Lung (tissue), 12 donors: ENCODE measurements around the gene NCOA6. TPM values are rescaled to one million over a fixed set of nuclear protein-coding genes. Genes with fewer than 3 reads are reported as not detected.
"Not testable (repeated sequence)": the region's sequence is repeated elsewhere in the genome, so short reads cannot be mapped to it uniquely, and the experiment has no call there.

Source experiments
- ATAC-seq: fragments of 200-7000 bp; cut with Tn5 transposase; one replicate; pipeline ENCODE4 v1.9.1; 2020; ENCODE audit warnings: moderate number of reproducible peaks; ENCODE audit not compliant: insufficient read depth, low FRiP score
- DNase-seq, 3 donors: peaks; one replicate each; pipeline ENCODE4 v3.0.0-alpha.2; 2013 to 2017
- H3K27ac ChIP-seq, 2 donors: one replicate each; pipeline ENCODE4 v1.5.1; 2013; ENCODE audit warnings: mild to moderate bottlenecking in 2 of 2, moderate library complexity in 2 of 2, control low read depth in 1 of 2, inconsistent platforms in 1 of 2, low read depth in 1 of 2, low read length in 1 of 2
- H3K27me3 ChIP-seq, 3 donors: one replicate each; pipeline ENCODE4 v1.5.1; 2013; ENCODE audit warnings: low read length in 2 of 3; ENCODE audit not compliant: control insufficient read depth in 3 of 3, insufficient read depth in 3 of 3
- H3K36me3 ChIP-seq, 4 donors: one replicate each; pipeline ENCODE4 v1.5.1; 2013; ENCODE audit warnings: low read length in 4 of 4, mild to moderate bottlenecking in 1 of 4, moderate library complexity in 1 of 4; ENCODE audit not compliant: control insufficient read depth in 4 of 4, insufficient read depth in 4 of 4
- H3K4me1 ChIP-seq, 5 donors: one replicate each; pipeline ENCODE4 v1.5.1; 2013; ENCODE audit warnings: low read length in 5 of 5, mild to moderate bottlenecking in 2 of 5, moderate library complexity in 1 of 5; ENCODE audit not compliant: control insufficient read depth in 5 of 5, insufficient read depth in 5 of 5
- H3K4me3 ChIP-seq: one replicate; pipeline ENCODE4 v1.5.1; 2013; ENCODE audit warnings: mild to moderate bottlenecking, control low read depth, moderate library complexity
- H3K9ac ChIP-seq, 2 donors: one replicate each; pipeline ENCODE4 v1.5.1; 2013; ENCODE audit warnings: low read length in 2 of 2, control low read depth in 1 of 2; ENCODE audit not compliant: insufficient read depth in 1 of 2
- H3K9me3 ChIP-seq, 4 donors: one replicate each; pipeline ENCODE4 v1.5.1; 2013; ENCODE audit warnings: low read length in 3 of 4, mild to moderate bottlenecking in 1 of 4, moderate library complexity in 1 of 4; ENCODE audit not compliant: control insufficient read depth in 4 of 4, insufficient read depth in 3 of 4
- WGBS, 2 donors: extraction: QIAGEN DNeasy Blood & Tissue Kit; methylation state at CpG; one replicate each; pipeline ENCODE4 v1.1.7; 2013; 5-methylcytosine and 5-hydroxymethylcytosine counted together
- polyA plus RNA-seq, 2 donors: library from polyadenylated mRNA; stranded (reverse); fragments of 200-250 nt; gene quantifications; one replicate each; pipeline ENCODE4 v1.2.1, GENCODE V29; 2013
- total RNA-seq, 2 donors: library from RNA; depleted of rRNA in 1 of 2; stranded (reverse); fragments of >200 nt in 1 of 2; gene quantifications; one replicate each; pipeline ENCODE4 v1.2.1, GENCODE V29; 2014 to 2021
- TF ChIP-seq, protein P1 (sequence below): IDR thresholded peaks from 2 replicates; pipeline ENCODE4 v1.5.1; 2012; ENCODE audit warnings: mild to moderate bottlenecking; ENCODE audit errors: control extremely low read depth, extremely low read depth
- donor health status: control.
- donor health status: control.
- donor health status: Bipolar disorder and iron deficiency.
- donor health status: healthy.
- donor health status: DM: yes; HTN: yes; CAD: no.

The NCOA6 gene
- total and polyA plus RNA-seq, 4 donors = 13.2 to 27.5 (median 21.8) TPM

DNA sequence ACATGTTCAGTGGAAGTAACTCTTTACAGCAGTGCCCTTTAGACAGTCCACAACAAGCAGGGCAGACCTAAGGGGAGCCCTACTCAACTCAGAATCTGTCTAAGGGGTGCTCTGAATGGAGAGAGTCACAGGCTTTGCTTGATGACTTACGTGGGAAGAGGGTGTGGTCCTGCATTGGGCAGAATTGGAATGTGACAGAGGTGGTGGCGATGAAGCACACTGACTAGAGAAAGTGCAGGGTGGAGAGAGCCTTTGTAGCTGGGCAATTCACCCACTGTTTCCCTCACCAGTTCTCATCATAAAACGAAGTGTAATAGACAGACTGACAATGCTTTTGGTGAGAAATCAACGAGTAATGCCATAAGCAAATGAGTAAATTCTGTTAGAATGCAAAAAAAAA, 110.1 kb downstream of the NCOA6 start:
- Histone ChIP-seq H3K4me1 (peaks cover 3 to 11% (median 4%) of the 10 kb centered on the region in 5 donors), H3K27me3 (peaks cover 0 to 3% (median 0%) of the 10 kb centered on the region in 3 donors), H3K36me3 (peaks cover 4 to 24% (median 17%) of the 10 kb centered on the region in 4 donors), H3K9me3 (no peaks in the 10 kb centered on the region), H3K27ac (no peak overlapping the region), H3K4me3 (no peak overlapping the region), H3K9ac (no peak overlapping the region)
- no peak for DNase-seq
- no peak for ATAC-seq
- WGBS, 2 donors = 95 to 96% methylated on average over 4 of the region's 4 CpGs
- TF ChIP-seq, protein P1, sequence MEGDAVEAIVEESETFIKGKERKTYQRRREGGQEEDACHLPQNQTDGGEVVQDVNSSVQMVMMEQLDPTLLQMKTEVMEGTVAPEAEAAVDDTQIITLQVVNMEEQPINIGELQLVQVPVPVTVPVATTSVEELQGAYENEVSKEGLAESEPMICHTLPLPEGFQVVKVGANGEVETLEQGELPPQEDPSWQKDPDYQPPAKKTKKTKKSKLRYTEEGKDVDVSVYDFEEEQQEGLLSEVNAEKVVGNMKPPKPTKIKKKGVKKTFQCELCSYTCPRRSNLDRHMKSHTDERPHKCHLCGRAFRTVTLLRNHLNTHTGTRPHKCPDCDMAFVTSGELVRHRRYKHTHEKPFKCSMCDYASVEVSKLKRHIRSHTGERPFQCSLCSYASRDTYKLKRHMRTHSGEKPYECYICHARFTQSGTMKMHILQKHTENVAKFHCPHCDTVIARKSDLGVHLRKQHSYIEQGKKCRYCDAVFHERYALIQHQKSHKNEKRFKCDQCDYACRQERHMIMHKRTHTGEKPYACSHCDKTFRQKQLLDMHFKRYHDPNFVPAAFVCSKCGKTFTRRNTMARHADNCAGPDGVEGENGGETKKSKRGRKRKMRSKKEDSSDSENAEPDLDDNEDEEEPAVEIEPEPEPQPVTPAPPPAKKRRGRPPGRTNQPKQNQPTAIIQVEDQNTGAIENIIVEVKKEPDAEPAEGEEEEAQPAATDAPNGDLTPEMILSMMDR = no peak

DNA sequence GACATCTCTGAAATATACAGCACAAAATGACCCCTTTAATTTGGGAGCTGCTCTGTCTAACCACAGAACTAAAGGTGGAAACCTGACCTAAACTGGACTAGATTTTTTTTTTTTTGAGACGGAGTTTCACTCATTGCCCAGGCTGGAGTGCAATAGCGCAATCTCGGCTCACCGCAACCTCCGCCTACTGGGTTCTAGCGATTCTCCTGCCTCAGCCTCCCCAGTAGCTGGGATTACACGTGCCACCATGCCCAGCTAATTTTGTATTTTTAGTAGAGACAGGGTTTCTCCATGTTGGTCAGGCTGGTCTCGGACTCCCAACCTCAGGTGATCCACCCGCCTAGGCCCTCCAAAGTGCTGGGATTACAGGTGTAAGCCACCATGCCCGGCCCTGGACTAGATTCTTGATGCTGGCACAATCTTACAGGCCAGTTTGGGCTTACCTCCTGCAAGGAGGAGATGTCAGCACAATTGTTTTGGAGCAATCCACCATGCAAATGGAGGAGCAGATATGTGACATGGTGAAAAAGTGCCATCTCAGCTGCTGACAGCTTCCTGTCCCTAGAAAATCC, 111.4 kb downstream of the NCOA6 start:
- not testable (repeated sequence) for ATAC-seq, H3K9ac ChIP-seq, DNase-seq, H3K4me3 ChIP-seq, H3K27me3 ChIP-seq, H3K9me3 ChIP-seq
- peak overlapping the region in 1 of 2 donors; percentile 72 for H3K27ac ChIP-seq
- H3K4me1 ChIP-seq = peaks cover 5 to 11% (median 10%) of the 10 kb centered on the region in 5 donors
- 96 to 97% methylated on average over 10 of the region's 10 CpGs for WGBS, 2 donors
- peaks cover 3 to 23% (median 17%) of the 10 kb centered on the region in 4 donors for H3K36me3 ChIP-seq

DNA sequence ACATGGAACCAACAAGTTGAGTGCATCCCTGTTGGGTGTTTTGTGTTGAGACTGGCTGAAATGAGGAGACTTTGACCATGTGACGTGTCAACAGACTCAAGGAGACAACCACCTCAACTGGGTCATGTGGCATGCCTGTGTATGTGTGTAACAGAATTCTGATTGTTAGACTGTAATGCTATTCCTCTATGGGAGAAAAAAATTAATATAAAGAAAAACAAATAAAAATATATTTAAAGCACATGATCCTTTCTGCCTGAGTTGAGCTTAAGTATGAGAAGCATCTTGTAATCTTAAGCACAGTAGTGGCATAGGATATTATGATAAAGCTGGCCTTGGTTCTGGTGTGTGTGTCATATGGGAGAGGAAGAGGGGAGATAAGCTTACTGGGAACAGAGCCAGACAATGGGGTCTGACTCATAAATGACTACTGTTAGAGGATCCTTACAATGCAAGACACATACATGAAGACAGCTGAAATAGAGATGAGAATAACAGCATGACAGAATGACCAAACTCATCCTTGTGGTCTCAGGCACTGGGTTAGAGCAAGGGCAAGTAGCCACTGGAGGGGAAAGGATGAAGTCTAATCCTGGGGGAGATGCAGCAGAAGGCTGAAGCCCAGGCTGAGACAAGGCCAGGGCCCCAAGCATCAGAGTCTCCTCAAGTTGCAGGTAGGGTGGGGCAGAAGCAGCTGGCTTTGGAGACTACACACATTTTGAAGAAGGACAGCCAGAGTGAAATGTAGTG, 112.1 kb downstream of the NCOA6 start:
- 92 to 100% methylated on average over 1 of the region's 1 CpG for WGBS, 2 donors
- H3K4me1 ChIP-seq = peaks cover 5 to 11% (median 10%) of the 10 kb centered on the region in 5 donors
- H3K27ac ChIP-seq = peak overlapping the region; percentile 44 to 88
- no peak for ATAC-seq
- H3K9ac ChIP-seq = no peak overlapping the region
- TF ChIP-seq, protein P1 = no peak
- DNase-seq = peak; percentile 59 to 91 (median 82)
- no peak overlapping the region for H3K4me3 ChIP-seq
- H3K36me3 ChIP-seq = peaks cover 3 to 19% (median 17%) of the 10 kb centered on the region in 4 donors
- H3K9me3 ChIP-seq = no peaks in the 10 kb centered on the region
- H3K27me3 ChIP-seq = peaks cover 0 to 3% (median 0%) of the 10 kb centered on the region in 3 donors

DNA sequence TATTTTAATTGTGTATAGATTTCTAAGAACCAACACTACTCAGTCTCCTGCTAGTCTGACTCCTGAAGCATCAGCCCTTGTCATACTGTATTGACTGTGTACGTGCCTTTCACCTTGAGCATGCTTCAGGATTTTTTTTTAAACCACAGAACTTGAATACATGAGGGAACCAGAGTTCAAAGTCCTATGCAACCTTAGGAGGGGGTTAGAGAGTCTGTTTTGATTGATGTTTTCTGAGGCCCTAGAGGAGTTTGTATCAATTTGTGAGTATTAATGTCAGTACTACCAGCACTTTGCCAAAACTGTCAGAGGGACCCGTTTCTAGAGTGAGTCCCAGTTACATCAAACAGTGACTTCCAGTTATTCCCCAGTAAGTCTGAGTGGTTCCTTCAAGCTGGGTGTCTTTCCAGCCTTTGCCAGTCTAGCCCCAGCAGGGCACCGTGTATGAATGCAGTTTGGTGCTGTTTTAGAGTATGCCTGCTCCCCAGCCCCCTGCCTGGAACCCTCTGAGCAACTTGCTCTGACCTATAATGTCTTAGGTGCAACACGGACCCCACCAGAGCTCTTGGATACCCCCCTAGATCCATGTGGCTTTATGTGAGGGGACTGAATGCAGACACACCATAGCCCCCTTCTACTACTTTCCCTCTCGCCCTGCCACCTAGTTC, 112.8 kb downstream of the NCOA6 start:
- peak overlapping the region; percentile 44 to 88 for H3K27ac ChIP-seq
- no peak for ATAC-seq
- H3K36me3 ChIP-seq = peaks cover 3 to 19% (median 17%) of the 10 kb centered on the region in 4 donors
- peaks cover 0 to 3% (median 0%) of the 10 kb centered on the region in 3 donors for H3K27me3 ChIP-seq
- no peaks in the 10 kb centered on the region for H3K9me3 ChIP-seq
- peaks cover 5 to 11% (median 10%) of the 10 kb centered on the region in 5 donors for H3K4me1 ChIP-seq
- 87 to 92% methylated on average over 5 of the region's 5 CpGs for WGBS, 2 donors
- H3K4me3 ChIP-seq = no peak overlapping the region
- no peak overlapping the region for H3K9ac ChIP-seq
- no peak for DNase-seq
- TF ChIP-seq, protein P1 = no peak
